K562 (cell line): ENCODE data around the gene HSD11B1L. TPM values are rescaled to one million over a fixed set of nuclear protein-coding genes. Genes with fewer than 3 reads are reported as not detected.

Experiments used
- CXXC5 ChIP-seq: fragments of 250-450 bp; sonication (Bioruptor Pico); IDR thresholded peaks from 2 replicates; pipeline ENCODE4 v1.8.0; 2022; ENCODE audit warnings: inconsistent platforms, mild to moderate bottlenecking, moderate library complexity
- EP400 ChIP-seq: fragments of 450-650 bp; IDR thresholded peaks from 2 replicates; pipeline ENCODE4 v1.6.1; 2017; ENCODE audit warnings: antibody characterized with exemption, mild to moderate bottlenecking, moderate library complexity
- GABPB1 ChIP-seq: sonication (generic); formaldehyde crosslinking; IDR thresholded peaks from 2 replicates; pipeline ENCODE4 v1.8.0; 2022; ENCODE audit warnings: mild to moderate bottlenecking, missing genetic modification reagents
- HMGN3 ChIP-seq: IDR thresholded peaks from 2 replicates; pipeline ENCODE4 v1.6.1; 2011; ENCODE audit warnings: borderline replicate concordance, low read depth, mild to moderate bottlenecking, mixed read lengths, low read length; ENCODE audit not compliant: insufficient read length; ENCODE audit errors: extremely low read depth
- LCOR ChIP-seq: sonication (generic); formaldehyde crosslinking; IDR thresholded peaks from 2 replicates; pipeline ENCODE4 v1.8.0; 2022; ENCODE audit warnings: mild to moderate bottlenecking, missing genetic modification reagents
- MBD2 ChIP-seq: sonication (generic); IDR thresholded peaks from 2 replicates; pipeline ENCODE4 v1.6.1; 2016; ENCODE audit warnings: low read depth, borderline replicate concordance
- POLR2AphosphoS2 ChIP-seq: IDR thresholded peaks from 2 replicates; pipeline ENCODE4 v1.6.1; 2012; ENCODE audit warnings: low read length, improper control_type of control experiment
- REST ChIP-seq, 2 experiments: fragments of 450-650 bp; formaldehyde crosslinking in 1 of 2; IDR thresholded peaks; 2 replicates each; pipeline versions ENCODE4 v1.4.0 to v1.6.1; 2014 to 2020; ENCODE audit warnings: mild to moderate bottlenecking in 2 of 2, borderline replicate concordance in 1 of 2, low read depth in 1 of 2
- SNRNP70 ChIP-seq: fragments of 200-400 bp; formaldehyde crosslinking; optimal IDR thresholded peaks from 2 replicates; pipeline ENCODE3; 2017; ENCODE audit warnings: low read depth, low read length
- STAT5A ChIP-seq: IDR thresholded peaks from 2 replicates; pipeline ENCODE4 v1.6.1; 2012; ENCODE audit warnings: low read length, inconsistent platforms, borderline replicate concordance
- SUPT5H ChIP-seq: fragments of 450-650 bp; IDR thresholded peaks from 2 replicates; pipeline ENCODE4 v1.6.1; 2016
- TEAD4 ChIP-seq, 2 experiments: sonication (generic) in 1 of 2; formaldehyde crosslinking in 1 of 2; IDR thresholded peaks; 2 replicates each; pipeline versions ENCODE4 v1.6.1 to v1.8.0; 2012 to 2022; ENCODE audit warnings: borderline replicate concordance in 1 of 2, inconsistent platforms in 1 of 2, low read length in 1 of 2, mild to moderate bottlenecking in 1 of 2, missing genetic modification reagents in 1 of 2
- XRCC5 ChIP-seq: fragments of 200-400 bp; formaldehyde crosslinking; IDR thresholded peaks from 2 replicates; pipeline ENCODE4 v1.6.1; 2017; ENCODE audit warnings: low read depth, mild to moderate bottlenecking, low read length
- ZBTB34 ChIP-seq: fragments of 250-450 bp; sonication (Bioruptor Pico); IDR thresholded peaks from 2 replicates; pipeline ENCODE4 v1.8.0; 2021; ENCODE audit warnings: mild to moderate bottlenecking, moderate library complexity
- ZNF253 ChIP-seq: fragments of 250-450 bp; sonication (Bioruptor Pico); conservative IDR thresholded peaks from 2 replicates; pipeline ENCODE4 v1.6.1; 2021; ENCODE audit warnings: mild to moderate bottlenecking
- ZNF274 ChIP-seq: IDR thresholded peaks from 2 replicates; pipeline ENCODE4 v1.6.1; 2011; ENCODE audit warnings: low read depth, mild to moderate bottlenecking, low read length, moderate library complexity, borderline replicate concordance
- ZNF347 ChIP-seq: fragments of 450-650 bp; formaldehyde crosslinking; IDR thresholded peaks from 2 replicates; pipeline ENCODE4 v1.4.0; 2020; ENCODE audit warnings: low read depth, mild to moderate bottlenecking, moderate library complexity
- polyA plus RNA-seq, 8 experiments: library from polyadenylated mRNA; depleted of rRNA in 4 of 8; stranded (reverse) in 5 of 8; unstranded in 3 of 8; fragments of >200 nt; fragmentation: Nextera tagmentation in 2 of 8; fragmentation: Illumina TruSeq in 1 of 8; extraction: Ambion mirVana in 2 of 8; extraction: Trizol in 1 of 8; gene quantifications; 2 replicates each; pipeline versions ENCODE4 v1.2.1 to v1.2.3, GENCODE V29; 2011 to 2014; ENCODE audit warnings: inconsistent platforms in 1 of 8, missing spikeins in 1 of 8
- total RNA-seq, 7 experiments: library from RNA; depleted of rRNA in 6 of 7; stranded (reverse); fragments of >200 nt in 6 of 7; fragmentation: Illumina TruSeq in 2 of 7; extraction: Trizol in 2 of 7; gene quantifications; 2 replicates each; pipeline versions ENCODE4 v1.2.1 to v1.2.3, GENCODE V29; 2011 to 2021; ENCODE audit warnings: low replicate concordance in 1 of 7

Gene HSD11B1L
- total and polyA plus RNA-seq, 9 of the 15 experiments (the other 6 are each of a cell fraction or from before 2014, with no cell fraction given) = 0.31 to 7.7 (median 2.3) TPM

- 0 out of 2 replicates have a peak, but pooled peaks have one; percentile 12 for TF ChIP-seq REST (IDR thresholded peaks at IDR 0.05; ENCODE audit: borderline replicate concordance)
- TF ChIP-seq REST (CRISPR knock-in tag; IDR thresholded peaks at IDR 0.05; ENCODE audit: low read depth) = no peak
- peak; percentile 49 for TF ChIP-seq SUPT5H
- TF ChIP-seq ZNF253 (CRISPR knock-in tag) = no peak
- TF ChIP-seq EP400 = no peak
- TF ChIP-seq TEAD4 (IDR thresholded peaks at IDR 0.05; ENCODE audit: low read length) = no peak
- TF ChIP-seq TEAD4 (CRISPR knock-in tag; IDR thresholded peaks at IDR 0.05; ENCODE audit: borderline replicate concordance) = peak; percentile 52; the same call in 1 of the 2 replicates
- TF ChIP-seq HMGN3 = no peak
- TF ChIP-seq POLR2AphosphoS2 = peak; percentile 91
- TF ChIP-seq SNRNP70 = peak; percentile 39
- 0 out of 2 replicates have a peak, but pooled peaks have one; percentile 5 for TF ChIP-seq MBD2
- no peak for TF ChIP-seq ZNF347 (CRISPR knock-in tag)
- TF ChIP-seq XRCC5 = 0 out of 2 replicates have a peak, but pooled peaks have one; percentile 53
- TF ChIP-seq ZNF274 = no peak
- 0 out of 2 replicates have a peak, but pooled peaks have one; percentile 33 for TF ChIP-seq GABPB1
- 0 out of 2 replicates have a peak, but pooled peaks have one; percentile 16 for TF ChIP-seq LCOR
- no peak for TF ChIP-seq ZBTB34
- no peak for TF ChIP-seq CXXC5
- no peak for TF ChIP-seq STAT5A
Measured at GRCh38 chr19:5693195-5694166, 12.7 kb downstream of the HSD11B1L start (continued).
